GM18951 (cell line): ENCODE measurements around the gene ITGB1.

Source experiments
- POLR2A ChIP-seq: IDR thresholded peaks from 4 replicates; pipeline ENCODE4 v1.6.1; 2011; ENCODE audit warnings: mild to moderate bottlenecking; ENCODE audit not compliant: insufficient read length, insufficient read depth; ENCODE audit errors: extremely low read depth
- in situ Hi-C: fragments of 300-500 bp; cut with MboI; formaldehyde crosslinking; loops from one replicate; pipeline ENCODE4 v1.12.0; 2022; ENCODE audit warnings: low sequenced_read_pairs, mixed read lengths, inconsistent platforms; ENCODE audit not compliant: unreplicated experiment

The ITGB1 gene

DNA sequence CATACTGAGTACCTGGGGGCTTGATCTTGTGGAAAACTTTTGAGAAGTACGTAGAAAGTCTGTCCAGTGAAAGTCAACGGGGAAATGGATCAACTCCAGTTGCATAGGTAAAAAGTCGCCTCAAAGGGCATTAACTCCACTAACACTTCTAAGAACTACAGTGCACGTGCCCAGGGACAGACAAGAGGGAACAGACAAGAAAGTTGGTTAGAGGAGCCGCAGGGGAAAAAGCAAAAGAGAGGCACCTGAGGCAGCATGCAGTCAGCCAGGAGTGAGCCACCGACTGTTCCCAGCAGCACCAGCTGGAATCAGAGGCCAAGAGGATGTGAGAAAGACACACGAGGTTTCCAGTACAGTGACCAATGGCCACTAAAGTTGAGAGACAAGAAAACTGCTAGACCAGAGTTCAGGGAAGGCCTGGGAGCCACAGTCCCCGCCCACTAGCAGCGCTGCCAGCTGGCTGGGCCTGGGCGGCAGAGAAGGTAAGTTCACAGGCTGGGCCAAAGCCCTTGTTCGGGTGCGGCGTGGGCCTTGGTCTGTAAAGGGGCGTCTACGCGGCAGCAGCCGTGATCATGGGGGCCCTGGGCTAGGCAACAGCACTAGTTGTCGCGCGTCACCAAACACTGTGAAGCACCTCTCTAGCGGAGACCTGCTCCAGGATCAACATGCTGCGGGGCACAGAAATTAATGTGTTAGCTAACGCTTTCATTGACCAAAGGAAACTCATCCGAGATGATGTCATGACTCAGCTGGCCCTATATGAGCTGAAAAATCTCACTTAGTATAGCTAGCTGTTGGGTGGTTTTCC, 14.0 kb downstream of the ITGB1 start:
- in situ Hi-C loops: no loop called here
- TF ChIP-seq POLR2A: no peak

DNA sequence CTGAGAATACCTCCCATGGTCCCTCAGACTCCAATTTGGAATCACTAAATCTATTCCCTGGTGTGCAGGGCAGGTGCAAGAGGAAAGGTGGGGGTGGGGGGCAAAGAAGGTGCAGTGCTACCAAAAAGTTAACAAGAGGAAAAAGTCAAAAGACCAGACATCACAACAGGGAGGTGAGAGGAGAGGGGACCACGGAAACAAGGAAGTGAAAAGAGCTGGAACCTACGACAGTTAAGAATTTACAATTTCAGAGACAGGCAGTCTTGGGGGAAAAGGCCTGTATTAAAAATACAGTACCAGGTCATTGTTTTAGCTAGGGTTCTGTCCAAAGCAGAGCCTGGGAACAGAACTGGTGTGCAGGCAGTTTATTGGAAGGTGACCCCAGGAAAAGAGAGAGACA, 14.6 kb downstream of the ITGB1 start:
- TF ChIP-seq POLR2A: no peak
- in situ Hi-C loops: no loop called here

- no peak for TF ChIP-seq POLR2A
- in situ Hi-C loops: no loop called here
These were observed 15.9 kb downstream of the ITGB1 start for GRCh38 chr10:32942081-32942480.

DNA sequence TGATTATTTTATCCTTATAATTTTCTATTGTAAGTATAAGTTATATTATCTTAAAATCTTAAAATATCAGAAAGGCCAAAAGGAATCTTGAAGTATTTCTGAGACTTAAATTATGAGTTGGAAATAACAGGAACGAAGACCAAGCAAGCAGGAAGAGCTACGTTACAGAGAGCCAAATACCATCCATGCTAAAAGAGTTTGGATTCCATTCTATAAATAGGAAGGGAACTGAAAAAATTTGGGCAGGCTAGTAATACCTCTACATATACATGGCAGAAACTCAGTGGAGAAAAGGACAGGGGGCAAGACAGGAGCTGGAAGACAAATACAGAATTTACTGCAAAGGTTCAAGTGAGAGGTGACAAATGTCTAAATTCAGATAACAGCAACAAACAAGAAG, 16.7 kb downstream of the ITGB1 start:
- no peak for TF ChIP-seq POLR2A
- in situ Hi-C loops: no loop called here

- TF ChIP-seq POLR2A: no peak
- in situ Hi-C loops: no loop called here
These were observed 17.4 kb downstream of the ITGB1 start for GRCh38 chr10:32940321-32941301.

GRCh38 chr10:32939296-32940111, 18.5 kb downstream of the ITGB1 start:
- in situ Hi-C loops: no loop called here
- no peak for TF ChIP-seq POLR2A

GRCh38 chr10:32938554-32939061, 19.4 kb downstream of the ITGB1 start:
- in situ Hi-C loops: no loop called here
- no peak for TF ChIP-seq POLR2A

- no peak for TF ChIP-seq POLR2A
- in situ Hi-C loops: no loop called here
These were observed 20.1 kb downstream of the ITGB1 start for GRCh38 chr10:32937911-32938424.

DNA sequence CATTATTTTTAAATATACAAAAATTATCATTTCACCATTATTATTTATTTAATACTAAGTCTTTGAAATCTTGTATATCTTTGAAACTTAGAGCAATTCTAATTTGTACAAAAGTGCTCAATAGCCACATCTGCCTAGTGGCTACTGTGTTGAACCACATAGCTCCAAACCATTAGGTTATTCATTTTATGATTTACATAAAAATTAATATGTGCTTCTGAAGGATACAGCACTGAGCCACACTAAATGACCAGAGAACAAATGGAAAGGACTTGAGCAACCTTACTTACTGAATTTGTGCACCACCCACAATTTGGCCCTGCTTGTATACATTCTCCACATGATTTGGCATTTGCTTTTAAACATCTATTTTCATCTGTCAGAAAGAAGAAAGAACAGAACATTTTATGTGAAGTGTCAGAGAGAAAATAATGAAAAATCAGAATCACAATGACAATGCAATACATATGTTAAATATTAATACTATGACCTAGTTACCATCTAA, 25.8 kb downstream of the ITGB1 start:
- no peak for TF ChIP-seq POLR2A
- in situ Hi-C loops: no loop called here

DNA sequence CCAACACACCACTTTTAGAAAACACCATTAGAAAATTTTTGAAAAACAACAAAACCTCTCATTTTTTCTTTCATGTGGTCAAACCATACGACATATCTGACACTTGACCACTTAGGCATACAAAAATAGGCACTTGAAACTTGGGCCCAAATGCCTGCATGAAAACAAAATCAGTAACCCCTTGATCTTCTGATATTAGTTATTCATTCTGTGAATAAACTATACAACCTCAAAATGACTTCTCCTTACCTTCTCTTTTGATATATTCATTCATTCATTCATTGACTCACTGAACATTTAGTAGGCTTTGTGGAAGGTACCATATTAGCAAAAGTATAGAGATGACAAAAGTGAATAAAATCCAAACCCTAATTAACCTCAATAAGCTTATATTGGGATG, 26.4 kb downstream of the ITGB1 start:
- TF ChIP-seq POLR2A: no peak
- in situ Hi-C loops: no loop called here

DNA sequence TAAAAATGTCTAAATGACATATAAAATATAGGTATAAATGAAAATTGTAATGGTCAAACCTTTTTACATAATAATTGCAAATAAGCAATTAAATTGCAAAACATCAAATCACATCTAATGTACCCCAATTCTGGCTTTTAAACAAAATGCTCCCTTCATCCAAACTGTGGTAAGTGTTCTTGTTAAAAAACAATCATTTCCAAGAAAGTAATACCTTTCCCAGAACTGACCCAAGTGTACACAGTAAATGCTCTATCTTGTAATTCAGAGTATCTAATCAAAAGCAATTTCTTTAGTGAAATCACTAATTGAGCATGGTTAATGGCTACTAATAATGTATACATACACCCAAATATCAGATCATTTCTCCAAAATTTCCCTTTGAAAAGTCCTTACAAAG, 28.0 kb downstream of the ITGB1 start:
- in situ Hi-C loops: no loop called here
- TF ChIP-seq POLR2A: no peak

- no peak for TF ChIP-seq POLR2A
- in situ Hi-C loops: no loop called here
These were observed 28.4 kb downstream of the ITGB1 start for GRCh38 chr10:32929634-32930033.

- in situ Hi-C loops: no loop called here
- TF ChIP-seq POLR2A: no peak
These were observed 30.3 kb downstream of the ITGB1 start for GRCh38 chr10:32927750-32928149.

- no peak for TF ChIP-seq POLR2A
- in situ Hi-C loops: no loop called here
These were observed 34.2 kb downstream of the ITGB1 start for GRCh38 chr10:32923849-32924248.
